Stimulated activated CD4-positive, alpha-beta T cell treated with anti-CD3 and anti-CD28 coated beads, TNF-alpha, amount 100 ng/mL, for 4 hours (primary cell): ENCODE results near the gene C1orf35.

Experiments used
- DNase-seq, 3 experiments: peaks; one replicate each; pipeline ENCODE4 v3.0.0-alpha.2; 2020; ENCODE audit warnings: low read depth in 3 of 3

C1orf35 gene

GRCh38 chr1:228094432-228095016, 8.6 kb downstream of the C1orf35 start:
- no peak for DNase-seq

- no peak for DNase-seq
Measured at GRCh38 chr1:228093050-228093906, 9.8 kb downstream of the C1orf35 start.

- no peak for DNase-seq
Measured at GRCh38 chr1:228092342-228093049, 10.6 kb downstream of the C1orf35 start.

DNA sequence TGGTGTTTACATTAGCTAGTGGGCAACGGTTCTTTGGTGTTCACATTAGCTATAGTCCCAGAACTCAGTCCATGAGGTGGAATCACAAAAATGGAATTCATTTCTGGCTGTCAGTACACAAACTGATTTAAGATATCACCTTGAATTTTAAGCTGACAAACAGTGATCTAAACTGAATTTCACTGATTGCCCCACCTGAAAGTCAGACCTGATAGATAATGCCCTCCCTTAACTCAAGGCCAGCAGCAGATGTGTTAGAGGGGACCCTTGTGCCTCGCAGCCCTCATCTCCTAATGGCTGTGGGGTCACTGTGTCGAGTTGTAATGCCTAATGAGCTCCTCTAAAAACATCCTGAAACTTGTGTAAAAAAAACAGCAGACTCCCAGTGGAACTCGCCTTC, 12.0 kb downstream of the C1orf35 start:
- DNase-seq: no peak

DNA sequence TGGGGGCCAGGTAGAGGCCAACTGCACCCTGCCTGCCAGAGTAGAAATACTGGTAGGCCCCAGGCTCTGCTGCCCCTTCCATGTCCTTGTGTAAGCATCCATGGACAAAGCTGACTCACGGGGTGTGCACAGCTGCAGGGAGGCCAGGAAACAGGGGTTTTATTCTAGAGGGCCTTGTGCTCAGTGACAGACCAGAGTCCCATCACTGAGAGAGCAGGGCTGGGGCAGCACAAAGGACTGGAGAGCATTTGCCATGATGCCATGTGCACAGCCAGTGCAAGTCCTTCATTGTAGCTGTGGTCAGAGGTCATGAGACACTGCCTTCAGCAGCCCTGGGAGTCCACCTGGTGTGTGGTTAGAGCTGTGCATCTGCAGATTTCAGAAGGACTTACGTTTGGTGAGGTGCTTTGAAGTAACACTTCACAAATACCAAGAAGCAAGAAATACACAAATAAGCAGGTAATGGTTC, 12.5 kb downstream of the C1orf35 start:
- no peak for DNase-seq

DNA sequence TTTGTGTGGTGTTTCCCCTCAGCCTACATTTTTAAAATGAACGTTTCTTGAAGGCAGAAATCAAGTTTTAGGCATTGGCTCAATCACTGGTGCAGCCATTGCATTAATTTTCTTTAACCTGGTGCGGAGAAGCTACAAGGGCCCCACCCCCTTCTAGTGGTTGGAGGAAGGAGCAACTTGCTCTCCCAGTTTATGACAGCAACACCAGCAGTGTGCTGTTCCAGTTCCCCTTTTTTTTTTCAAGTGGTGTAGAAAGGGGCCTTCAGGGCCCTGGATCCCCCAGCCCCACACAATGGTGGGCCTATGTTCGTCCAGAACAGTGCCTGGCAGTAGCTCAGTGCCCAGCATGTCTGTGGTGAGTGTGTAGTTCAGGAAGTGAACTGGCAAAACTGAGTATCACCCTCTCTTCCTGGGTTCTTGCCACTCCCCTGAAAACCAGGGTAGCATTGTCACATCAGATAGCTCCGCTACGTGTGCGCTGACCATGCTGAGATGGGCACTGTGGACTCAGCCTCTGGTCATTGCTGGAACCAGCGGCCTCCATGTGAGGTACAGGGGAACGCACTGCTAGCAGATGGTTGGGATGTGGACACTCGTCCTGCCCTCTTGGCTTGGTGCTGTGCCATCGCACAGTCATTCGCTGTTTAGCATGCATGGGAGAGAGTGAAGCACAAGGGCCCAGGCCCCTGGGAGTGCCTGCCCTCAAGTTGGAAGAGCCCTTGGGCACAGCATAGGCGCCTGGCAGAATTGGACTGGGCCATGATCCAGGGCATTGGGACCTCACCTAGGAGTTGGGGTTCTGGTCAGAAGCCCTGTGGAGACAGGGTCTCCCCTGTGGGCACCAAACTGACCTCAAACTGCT, 13.4 kb downstream of the C1orf35 start:
- DNase-seq: no peak

GRCh38 chr1:228088586-228089498, 14.3 kb downstream of the C1orf35 start:
- DNase-seq: no peak

GRCh38 chr1:228087771-228088251, 15.3 kb downstream of the C1orf35 start:
- DNase-seq: no peak

- no peak for DNase-seq
Measured at GRCh38 chr1:228085287-228085951, 17.7 kb downstream of the C1orf35 start.

DNA sequence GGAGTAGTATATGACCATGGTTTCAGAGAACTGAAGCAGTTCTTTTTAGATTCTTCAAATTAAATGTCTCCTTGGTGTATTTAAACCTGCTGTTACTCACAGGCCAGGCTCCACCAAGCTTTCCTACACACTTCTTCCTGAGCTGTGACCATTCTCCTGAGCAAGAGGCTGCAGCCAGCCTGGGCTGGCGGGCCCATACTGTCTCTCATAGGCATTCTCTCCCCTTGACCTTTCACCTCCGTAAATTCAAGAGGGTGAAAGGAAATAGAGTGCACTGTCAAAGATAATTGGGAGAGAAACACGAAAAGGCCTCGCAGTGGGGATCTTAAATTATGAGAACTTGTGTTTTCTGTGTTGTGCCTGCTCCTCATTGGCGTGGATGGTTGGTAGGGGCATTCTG, 18.3 kb downstream of the C1orf35 start:
- DNase-seq: no peak

- DNase-seq: no peak
Measured at GRCh38 chr1:228084325-228084724, 18.8 kb downstream of the C1orf35 start.

- no peak for DNase-seq
Measured at GRCh38 chr1:228083871-228084278, 19.2 kb downstream of the C1orf35 start.

GRCh38 chr1:228082918-228083870, 19.9 kb downstream of the C1orf35 start:
- DNase-seq: no peak

GRCh38 chr1:228082214-228082917, 20.8 kb downstream of the C1orf35 start, which contains the start of gene ARF1:
Gene ARF1 (plus strand): TSS chr1:228082708. CDS start chr1:228097115, 14,407 bp downstream.
- peak; percentile 88 to 91 (median 88) for DNase-seq

- peak in 1 of 3 experiments; percentile 22 for DNase-seq
Measured at GRCh38 chr1:228081578-228082213, 21.4 kb downstream of the C1orf35 start.

DNA sequence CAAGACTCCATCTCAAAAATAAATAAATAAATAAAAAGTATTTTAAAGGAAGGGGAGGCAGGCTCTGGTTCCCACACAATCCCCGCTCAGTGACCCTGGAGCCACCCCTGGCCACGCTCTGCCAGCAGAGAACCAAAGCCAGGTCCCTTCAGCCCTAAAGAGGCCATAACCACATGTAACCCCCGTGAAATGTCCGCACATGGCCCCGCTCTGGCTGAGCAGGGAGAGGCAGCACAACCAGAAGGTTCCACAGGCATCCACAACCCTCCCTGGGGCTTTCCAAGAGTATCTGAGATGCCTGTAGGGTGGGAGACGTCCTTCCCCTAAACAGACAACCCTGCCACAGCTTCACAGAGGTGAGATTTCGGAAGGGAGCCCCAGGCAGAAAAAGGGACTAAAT, 22.0 kb downstream of the C1orf35 start:
- DNase-seq: no peak

DNA sequence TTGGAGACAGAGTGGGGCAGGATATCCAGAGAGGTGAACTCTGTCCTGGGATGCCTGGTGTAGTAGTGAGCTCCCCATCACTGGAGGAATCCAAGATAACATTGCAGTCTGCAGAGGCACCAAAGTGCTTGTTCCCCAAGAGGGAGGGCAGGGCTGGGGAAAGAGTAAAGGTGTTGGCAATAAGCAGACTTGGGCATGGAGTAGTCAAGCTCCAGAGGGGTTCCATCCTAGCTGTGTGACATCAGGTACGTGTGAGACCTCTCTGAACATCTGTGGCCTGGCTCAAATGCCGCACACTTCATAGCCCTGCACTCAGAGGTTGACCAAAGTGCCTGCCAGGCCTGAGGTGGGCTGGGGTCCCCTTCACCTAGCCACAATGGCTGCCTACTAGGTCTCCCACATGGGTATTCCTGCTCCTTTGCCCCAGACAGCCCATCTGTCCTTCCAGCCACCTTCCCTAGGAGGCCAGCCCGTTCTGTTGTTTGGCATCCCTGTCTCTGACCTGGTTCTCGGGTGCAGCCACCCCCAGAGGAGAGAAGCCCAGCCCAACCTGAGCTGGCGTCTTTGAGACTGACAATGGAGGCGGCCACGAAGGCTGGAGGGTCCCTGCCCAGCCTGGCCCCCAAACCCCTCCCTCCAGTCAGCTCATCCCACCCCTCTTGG, 23.4 kb downstream of the C1orf35 start:
- no peak for DNase-seq
